Jurkat, Clone E6-1 (cell line): ENCODE data around the gene GPR17.

Experiments used
- DNase-seq: peaks from one replicate; pipeline ENCODE4 v3.0.0-alpha.2; 2011; ENCODE audit warnings: low read depth, low spot score
- H3K4me3 ChIP-seq: 2 replicates; pipeline ENCODE4 v1.5.1; 2011; ENCODE audit warnings: mild to moderate bottlenecking, low read length, control low read depth, moderate library complexity

GPR17 gene

GRCh38 chr2:127627740-127628571, 18.0 kb upstream of the GPR17 start:
- no peak for DNase-seq
- no peak overlapping the region for H3K4me3 ChIP-seq

- H3K4me3 ChIP-seq: no peak overlapping the region
- DNase-seq: no peak
Measured at GRCh38 chr2:127628767-127629614, 17.0 kb upstream of the GPR17 start.

DNA sequence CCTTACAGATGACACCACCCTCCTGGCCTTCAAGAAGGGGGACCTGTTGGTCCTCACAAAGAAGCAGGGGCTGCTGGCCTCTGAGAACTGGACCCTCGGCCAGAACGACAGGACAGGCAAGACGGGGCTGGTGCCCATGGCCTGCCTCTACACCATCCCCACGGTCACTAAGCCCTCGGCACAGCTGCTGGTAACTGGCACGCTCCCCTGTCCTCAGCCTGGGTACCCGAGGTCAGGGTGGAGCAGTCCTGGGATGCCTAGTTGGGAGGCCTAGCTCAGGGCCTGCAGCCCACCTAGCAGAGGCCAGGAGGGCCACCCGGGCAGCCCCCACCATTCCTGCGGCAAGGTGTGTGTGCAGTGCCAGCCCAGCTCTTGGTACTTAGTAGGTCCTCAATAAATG, 16.3 kb upstream of the GPR17 start:
- no peak overlapping the region for H3K4me3 ChIP-seq
- DNase-seq: no peak

- DNase-seq: no peak
Measured at GRCh38 chr2:127630096-127630863, 15.7 kb upstream of the GPR17 start.

DNA sequence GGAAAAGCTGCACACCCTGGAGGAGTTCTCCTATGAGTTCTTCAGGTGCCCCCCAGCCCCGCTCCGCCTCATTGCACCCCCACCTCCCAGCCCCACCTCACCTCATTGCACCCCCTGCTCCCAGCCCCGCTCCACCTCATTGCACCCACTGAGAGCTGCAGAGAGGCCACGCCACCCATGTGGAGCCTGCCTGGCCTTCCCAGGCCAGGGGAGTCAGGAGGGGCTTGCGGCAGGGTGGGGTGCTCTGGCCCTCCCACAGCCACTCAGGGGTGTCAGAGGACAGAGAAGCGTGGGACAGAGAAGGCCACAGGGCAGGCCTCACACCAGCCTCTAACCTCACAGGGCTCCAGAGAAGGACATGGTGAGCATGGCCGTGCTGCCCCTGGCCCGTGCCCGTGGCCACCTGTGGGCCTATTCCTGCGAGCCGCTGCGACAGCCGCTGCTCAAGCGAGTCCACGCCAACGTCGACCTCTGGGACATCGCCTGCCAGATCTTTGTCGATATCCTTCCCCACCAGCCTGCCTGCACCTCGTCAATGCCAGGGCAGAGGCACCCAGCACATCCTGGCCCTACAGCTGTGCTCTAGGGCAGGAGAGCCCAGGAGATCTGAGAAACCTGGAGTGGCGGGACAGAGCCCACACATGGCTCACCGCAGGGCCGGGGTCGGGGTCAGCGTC, 15.0 kb upstream of the GPR17 start:
- H3K4me3 ChIP-seq: no peak overlapping the region
- no peak for DNase-seq

More at GRCh38 chr2:127630096-127630863, 15.7 kb upstream of the GPR17 start:
- no peak overlapping the region for H3K4me3 ChIP-seq

DNA sequence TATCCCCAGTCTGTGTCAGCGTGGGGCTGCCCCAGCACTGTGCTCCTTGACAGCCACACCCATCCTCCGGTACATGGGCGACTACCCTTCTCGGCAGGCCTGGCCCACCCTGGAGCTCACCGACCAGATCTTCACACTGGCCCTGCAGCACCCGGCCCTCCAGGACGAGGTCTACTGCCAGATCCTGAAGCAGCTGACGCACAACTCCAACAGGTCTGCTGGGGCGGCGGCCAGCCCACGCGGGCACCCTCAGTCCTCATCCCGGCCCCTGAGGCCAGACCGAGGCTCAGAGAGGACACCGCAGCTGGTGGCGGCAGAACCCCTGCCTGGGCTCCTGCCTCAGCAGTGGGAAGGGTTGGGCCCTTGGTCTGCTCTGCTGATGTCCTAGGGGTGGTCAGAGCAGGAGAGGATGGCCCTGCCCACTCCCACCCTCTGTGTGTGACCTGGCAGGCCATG, 14.4 kb upstream of the GPR17 start:
- no peak for DNase-seq
- no peak overlapping the region for H3K4me3 ChIP-seq

- no peak overlapping the region for H3K4me3 ChIP-seq
- DNase-seq: no peak
Measured at GRCh38 chr2:127631997-127632581, 13.9 kb upstream of the GPR17 start.

GRCh38 chr2:127632592-127633489, 13.1 kb upstream of the GPR17 start:
- DNase-seq: no peak
- no peak overlapping the region for H3K4me3 ChIP-seq

GRCh38 chr2:127633556-127634065, 12.3 kb upstream of the GPR17 start:
- no peak for DNase-seq
- no peak overlapping the region for H3K4me3 ChIP-seq

DNA sequence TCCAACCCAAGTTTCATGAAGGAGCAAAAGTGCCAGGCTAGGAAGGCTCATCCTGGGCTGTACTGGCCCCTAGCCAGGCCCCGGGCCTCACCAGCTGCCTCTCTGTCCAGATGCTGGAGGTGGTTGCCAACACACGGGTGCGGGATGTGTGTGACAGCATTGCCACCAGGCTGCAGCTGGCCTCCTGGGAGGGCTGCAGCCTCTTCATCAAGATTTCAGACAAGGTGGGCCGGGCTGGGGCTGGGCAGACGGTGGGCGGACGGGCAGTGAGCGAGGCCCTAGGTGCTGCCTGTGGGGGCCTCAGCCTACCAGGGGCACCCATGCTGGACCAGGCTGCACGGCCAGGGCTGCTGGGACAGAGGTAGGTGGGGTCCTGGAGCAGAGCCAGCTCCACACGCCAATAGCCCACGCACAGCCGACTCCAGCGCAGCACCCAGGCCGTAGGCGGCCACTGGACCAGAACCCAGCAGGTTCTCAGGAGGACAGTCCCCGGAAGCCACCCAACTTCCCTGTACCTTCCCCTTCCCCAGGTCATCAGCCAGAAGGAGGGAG, 11.8 kb upstream of the GPR17 start:
- DNase-seq: no peak
- no peak overlapping the region for H3K4me3 ChIP-seq

DNA sequence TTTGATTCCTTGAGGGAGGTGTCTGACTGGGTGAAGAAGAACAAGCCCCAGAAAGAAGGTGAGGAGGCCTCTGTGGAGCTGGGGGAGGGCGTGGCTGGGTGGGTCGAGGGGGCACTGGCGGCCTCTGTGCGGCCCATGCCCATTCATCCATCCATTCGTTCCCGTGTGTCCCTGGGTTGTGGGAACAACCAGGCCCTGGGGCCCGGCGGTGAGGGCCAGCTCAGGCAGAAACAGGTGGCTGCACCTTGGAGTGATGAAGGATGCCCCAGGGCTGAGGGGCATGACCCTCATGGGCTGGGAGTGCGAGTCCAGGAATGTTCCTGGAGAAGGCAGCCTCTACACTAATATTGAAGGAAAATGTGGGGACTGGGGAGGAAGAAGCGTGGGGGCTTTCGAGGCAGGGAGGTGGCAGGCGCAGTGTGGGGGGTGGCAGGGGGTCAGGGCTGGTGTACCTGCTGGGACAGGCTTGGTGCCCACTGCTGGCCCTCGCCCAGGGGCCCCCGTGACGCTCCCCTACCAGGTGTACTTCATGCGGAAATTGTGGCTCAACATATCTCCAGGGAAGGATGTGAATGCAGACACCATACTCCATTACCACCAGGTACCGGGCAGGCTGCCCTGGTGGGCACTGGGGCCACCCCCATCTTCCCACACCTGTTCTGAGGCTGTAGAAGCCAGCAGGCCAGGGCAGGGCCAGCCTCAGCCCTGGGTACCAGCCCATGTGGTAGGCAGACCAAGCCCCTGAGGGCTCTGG, 11.2 kb upstream of the GPR17 start:
- no peak for DNase-seq
- no peak overlapping the region for H3K4me3 ChIP-seq

- no peak for DNase-seq
Measured at GRCh38 chr2:127635380-127636237, 10.3 kb upstream of the GPR17 start.

GRCh38 chr2:127636248-127637235, 9.4 kb upstream of the GPR17 start:
- DNase-seq: no peak
- no peak overlapping the region for H3K4me3 ChIP-seq

More at GRCh38 chr2:127635380-127636237, 10.3 kb upstream of the GPR17 start:
- H3K4me3 ChIP-seq: no peak overlapping the region

DNA sequence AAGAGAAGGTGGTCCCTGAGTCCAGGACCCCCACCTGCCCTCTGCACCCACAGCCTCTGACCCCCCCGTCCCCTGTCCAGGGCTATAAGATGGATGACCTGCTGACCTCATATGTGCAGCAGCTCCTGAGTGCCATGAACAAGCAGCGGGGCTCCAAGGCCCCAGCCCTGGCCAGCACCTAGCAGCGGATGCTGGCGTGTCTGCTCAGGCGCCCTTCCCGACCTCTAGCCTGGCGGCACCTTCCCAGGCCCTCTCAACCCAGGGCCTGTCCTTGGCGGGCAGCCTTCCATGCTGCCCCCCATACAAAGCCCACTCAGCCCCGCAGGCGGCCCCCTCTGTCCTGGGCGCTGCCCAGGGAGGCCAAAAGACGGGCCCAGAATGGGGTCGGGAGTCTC, 8.7 kb upstream of the GPR17 start:
- no peak overlapping the region for H3K4me3 ChIP-seq
- DNase-seq: no peak
